HG02852 (cell line): ENCODE data around the gene SUN1.
"Not testable (repeated sequence)": the region's sequence is repeated elsewhere in the genome, so short reads cannot be mapped to it uniquely, and the experiment has no call there.

Source experiments
- ATAC-seq: cut with Tn5 transposase; IDR thresholded peaks from one replicate; pipeline ENCODE4 v1.9.1; 2021; ENCODE audit warnings: mild to moderate bottlenecking, moderate library complexity; ENCODE audit not compliant: unreplicated experiment

The SUN1 gene

GRCh38 chr7:833601-834258, 1.5 kb downstream of the SUN1 start:
- ATAC-seq = no peak

GRCh38 chr7:834277-834676, 2.0 kb downstream of the SUN1 start:
- no peak for ATAC-seq

- no peak for ATAC-seq
These were observed 2.7 kb downstream of the SUN1 start for GRCh38 chr7:835021-835420.

DNA sequence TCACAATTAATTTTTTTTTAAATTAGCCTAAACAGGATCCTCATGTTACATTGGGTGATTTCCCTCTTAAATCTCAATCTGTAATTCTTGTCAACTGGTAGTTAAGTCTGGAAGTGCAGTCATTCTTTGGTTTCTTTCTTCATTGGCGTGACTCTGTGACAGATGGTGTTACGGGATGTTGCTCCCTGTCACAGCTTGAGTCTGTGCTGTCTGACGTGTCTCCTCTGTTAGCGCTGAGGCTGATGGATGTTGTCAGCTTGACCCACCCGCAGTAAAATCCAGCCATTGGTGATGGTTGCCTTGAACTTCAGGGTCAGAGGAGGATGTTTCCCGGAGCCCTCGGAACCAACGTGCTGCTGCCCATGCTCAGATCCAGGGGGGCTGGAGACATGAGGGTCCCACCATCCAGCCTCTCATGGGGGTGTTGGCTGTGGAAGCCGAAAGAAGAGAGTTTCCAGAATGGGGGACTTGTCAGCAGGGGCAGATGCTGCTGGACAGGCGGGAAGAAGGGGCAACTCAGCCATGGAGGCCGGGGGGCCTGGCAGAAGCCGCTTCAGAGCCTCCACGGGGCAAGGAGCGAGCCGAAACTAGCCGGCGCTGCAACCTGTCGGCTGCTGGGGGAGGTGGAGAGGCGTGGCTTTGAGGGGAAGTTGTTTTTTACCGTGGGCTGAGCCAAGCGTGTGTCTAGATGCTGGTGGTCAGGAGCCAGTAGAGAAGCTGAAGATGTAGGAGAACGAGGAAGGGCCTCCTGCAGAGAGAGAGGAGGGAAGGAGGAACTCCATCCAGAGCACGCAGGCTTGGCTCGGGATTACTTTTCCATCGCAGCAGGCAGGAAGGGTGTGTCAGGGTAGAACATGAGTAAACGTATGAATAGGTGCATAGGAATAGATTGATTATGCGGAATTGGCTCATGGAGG, 3.5 kb downstream of the SUN1 start:
- no peak for ATAC-seq

- no peak for ATAC-seq
These were observed 4.2 kb downstream of the SUN1 start for GRCh38 chr7:836429-836828.

GRCh38 chr7:837001-837400, 4.7 kb downstream of the SUN1 start:
- ATAC-seq = no peak

GRCh38 chr7:840001-840600, 7.8 kb downstream of the SUN1 start:
- ATAC-seq = no peak

DNA sequence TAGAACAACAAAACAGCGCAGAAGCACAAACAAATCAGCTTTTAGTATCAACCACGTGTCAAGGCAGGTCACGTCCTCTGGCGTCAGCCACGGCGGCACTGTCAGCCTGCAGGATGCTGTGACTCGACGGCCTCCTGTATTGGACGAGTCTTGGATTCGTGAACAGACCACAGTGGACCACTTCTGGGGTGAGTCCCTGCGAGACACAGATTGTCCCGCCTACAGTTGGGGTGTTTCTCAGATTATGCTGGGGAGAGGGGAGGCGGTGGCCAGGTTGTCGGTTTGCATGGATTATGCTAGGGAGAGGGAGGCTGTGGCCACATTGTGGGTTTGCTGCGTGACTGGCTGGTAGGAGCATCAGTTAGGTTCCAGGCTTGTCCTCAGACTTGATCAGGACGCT, 9.7 kb downstream of the SUN1 start:
- ATAC-seq = no peak

DNA sequence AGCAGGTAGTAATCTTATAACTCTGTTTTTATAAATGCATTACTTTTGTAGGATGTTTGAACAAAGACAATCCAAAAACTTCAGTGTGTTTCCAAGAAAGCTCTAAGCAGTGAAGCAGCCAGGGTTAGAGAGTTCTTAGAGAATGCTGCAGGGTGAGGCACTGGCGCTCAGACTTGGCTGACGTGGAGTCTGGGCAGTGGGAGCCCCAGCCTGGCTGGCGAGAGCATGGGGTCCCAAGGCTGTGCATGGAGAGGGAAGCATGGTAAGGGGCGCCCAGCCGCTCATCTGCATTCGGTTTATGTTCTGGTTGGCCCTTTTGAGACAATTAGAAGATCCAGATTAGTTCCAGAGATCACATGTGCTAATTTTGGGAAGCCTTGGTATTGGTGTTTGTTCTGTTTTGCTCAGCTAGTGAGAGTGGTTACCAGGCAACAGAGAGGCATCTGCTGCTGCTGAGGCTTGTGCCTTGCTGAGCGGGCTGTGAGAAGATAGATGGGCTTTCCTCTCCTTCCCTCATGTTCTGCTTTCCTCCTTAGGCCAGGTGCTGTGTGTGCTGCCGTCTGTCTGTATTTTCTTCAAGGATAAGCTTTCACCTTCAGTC, 10.3 kb downstream of the SUN1 start:
- no peak for ATAC-seq

DNA sequence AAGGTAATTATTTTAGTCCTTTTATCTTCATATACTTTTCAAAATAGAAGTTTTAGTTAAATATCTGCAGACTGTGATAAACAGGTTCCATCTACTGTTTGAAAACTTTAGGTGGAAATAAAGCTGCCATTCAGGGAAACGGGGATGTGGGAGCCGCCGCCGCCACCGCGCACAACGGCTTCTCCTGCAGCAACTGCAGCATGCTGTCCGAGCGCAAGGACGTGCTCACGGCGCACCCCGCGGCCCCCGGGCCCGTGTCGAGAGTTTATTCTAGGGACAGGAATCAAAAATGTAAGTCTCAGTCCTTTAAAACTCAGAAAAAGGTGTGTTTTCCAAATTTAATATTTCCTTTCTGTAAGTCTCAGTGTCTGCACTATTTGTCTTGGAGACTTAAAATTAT, 11.0 kb downstream of the SUN1 start:
- ATAC-seq = no peak

DNA sequence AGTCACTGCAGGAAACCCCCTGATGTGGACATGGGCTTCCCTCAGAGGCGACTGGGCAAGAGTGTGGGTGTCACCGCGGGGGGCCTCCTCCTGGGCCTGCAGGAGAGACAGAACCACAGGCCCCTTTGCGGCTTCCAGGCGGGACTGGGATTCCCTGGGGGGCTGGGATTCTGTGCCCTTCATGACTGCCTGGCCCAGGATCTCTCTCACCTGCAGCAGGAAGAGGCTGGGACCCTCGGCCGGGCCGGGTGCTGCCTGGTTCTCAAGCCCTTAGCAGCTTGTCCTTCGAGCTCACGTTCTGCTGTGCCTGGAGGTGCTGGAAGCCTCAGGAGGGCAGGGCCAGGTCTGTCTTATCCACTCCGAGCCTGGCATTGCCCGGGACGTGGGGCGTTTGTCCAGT, 11.8 kb downstream of the SUN1 start:
- ATAC-seq = no peak

- no peak for ATAC-seq
These were observed 12.2 kb downstream of the SUN1 start for GRCh38 chr7:844514-844913.

GRCh38 chr7:845091-845490, 12.8 kb downstream of the SUN1 start:
- ATAC-seq = no peak

DNA sequence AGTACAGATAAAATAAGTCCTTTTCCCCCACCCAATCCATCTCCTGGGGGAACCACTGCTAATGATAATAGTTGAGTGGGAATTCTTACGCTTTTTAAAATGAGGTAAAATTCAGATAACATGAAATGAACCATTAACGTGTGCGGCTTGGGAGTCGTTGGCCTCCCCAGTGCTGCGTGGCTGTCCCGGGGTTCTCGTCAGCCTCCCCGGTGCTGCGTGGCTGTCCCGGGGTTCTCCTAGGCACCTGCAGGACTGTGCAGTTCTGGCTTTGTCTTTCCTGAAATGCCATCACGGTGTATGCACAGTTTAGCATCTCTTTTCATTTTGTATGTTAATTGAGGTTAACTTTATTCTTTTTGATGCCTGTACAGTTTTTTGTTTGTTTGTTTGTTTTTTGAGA, 13.5 kb downstream of the SUN1 start:
- ATAC-seq = no peak

DNA sequence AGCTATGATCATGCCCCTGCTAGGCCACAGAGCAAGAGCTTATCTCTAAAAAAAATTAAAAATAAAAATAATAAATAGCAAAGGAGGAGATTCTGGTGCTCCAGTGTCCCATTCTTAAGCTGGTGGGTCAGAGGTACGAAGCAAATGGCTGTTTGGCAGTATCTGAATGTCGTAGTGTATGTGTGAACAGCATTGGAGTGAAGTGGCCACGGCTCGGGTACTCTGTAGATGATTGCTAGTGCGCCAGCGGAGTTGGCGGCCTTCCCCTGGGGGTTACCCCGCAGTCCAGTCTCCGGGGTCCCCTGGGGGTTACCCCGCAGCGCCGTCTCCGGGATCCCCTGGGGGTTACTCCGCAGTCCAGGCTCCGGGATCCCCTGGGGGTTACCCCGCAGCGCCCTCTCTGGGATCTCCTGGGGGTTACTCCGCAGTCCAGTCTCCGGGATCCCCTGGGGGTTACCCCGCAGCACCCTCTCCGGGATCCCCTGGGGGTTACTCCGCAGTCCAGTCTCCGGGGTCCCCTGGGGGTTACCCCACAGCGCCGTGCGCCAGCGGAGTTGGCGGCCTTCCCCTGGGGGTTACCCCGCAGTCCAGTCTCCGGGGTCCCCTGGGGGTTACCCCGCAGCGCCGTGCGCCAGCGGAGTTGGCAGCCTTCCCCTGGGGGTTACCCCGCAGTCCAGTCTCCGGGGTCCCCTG, 14.8 kb downstream of the SUN1 start:
- ATAC-seq = not testable (repeated sequence)

DNA sequence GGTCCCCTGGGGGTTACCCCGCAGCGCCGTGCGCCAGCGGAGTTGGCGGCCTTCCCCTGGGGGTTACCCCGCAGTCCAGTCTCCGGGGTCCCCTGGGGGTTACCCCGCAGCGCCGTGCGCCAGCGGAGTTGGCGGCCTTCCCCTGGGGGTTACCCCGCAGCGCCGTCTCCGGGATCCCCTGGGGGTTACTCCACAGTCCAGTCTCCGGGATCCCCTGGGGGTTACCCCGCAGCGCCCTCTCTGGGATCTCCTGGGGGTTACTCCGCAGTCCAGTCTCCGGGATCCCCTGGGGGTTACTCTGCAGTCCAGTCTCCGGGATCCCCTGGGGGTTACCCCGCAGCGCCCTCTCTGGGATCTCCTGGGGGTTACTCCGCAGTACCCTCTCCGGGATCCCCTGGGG, 15.5 kb downstream of the SUN1 start:
- not testable (repeated sequence) for ATAC-seq

DNA sequence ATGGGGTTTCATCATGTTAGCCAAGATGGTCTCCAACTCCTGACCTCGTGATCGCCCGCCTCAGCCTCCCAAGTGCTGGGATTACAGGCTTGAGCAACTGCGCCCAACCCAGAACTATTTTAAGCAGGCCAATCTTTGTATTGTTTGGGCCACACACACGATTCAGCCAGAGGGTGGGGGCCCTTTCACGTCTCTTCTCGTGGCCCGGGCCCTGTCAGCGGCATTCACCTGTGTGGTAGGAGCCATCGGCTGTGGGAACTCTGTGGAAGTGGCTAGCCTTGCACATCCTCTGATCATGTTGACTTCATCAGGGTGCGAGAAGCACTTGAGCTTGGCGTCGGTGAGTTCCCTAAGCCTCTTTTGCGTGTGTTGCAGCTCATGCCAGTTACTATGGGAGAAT, 16.9 kb downstream of the SUN1 start:
- no peak for ATAC-seq

DNA sequence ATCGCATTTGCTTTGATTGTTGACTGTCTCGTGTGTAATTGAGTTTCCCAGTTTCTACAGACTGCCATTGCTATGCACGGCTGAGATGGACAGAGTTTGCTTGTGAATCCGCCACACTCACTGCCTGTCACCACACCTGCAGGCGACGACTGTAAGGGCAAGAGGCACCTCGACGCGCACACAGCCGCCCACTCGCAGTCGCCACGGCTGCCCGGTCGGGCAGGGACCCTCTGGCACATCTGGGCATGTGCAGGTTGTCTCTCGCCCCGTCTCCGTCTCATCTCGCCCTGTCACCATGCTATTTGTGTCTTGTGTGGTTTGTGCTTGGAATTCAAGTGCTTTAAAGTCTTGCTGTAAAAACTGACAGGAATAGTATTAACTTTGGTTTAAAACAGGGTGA, 17.5 kb downstream of the SUN1 start:
- ATAC-seq = no peak

DNA sequence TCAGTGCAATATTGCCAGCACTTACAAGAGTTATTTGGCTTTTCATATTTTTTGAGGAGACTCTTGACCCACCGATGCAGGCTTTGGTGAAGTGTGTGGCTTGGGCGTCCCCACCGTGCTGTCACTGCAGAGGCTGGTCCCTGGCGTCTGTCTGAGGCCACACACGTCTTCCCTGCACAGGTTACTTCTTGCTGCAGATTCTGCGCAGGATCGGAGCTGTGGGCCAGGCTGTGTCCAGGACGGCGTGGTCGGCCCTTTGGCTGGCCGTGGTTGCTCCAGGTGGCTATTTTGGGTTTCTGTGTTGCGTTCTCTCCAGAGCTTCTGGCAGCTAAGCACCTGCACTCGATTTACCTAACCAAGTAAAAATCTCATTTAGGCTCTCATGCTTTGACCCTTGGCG, 18.9 kb downstream of the SUN1 start:
- no peak for ATAC-seq

DNA sequence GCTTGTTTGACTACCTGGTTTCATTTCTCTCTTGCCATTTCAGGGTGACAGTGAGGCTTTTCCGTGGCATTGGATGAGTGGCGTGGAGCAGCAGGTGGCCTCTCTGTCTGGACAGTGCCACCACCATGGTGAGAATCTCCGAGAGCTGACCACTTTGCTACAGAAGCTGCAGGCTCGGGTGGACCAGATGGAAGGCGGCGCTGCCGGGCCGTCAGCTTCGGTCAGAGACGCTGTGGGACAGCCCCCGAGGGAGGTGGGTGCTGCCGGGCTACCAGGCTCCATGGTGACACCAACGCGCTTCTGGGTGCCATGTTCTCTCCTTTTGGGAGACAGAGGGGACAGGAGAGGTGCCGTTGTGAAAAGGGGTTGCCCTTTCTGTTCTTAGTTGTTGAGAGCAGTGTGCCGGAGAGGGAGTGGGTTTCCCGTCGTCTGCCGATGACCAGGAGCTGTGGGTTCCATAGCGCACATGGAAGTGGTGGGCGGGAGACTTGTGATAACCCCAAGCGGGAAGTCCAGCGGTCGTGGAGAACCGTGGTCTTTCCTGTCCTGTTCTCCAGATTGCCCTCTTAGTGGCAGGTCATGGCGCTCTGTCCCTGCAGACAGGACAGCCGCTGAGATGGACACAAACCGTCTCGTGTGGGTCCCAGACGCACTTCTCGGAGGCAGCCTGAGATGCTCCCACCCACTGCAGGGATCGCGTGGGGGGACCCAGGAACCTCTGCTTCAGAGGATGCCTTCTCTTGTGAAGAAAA, 21.3 kb downstream of the SUN1 start:
- no peak for ATAC-seq
